SKM-1 treated with dmso at 0.1 percent for 144 hours (cell line): ENCODE measurements around the gene SERTAD2.

ENCODE experiments used
- DNase-seq: peaks from one replicate; lab custom pipeline; 2025; ENCODE audit not compliant: unreplicated experiment; lab: John Stamatoyannopoulos, UW

SERTAD2 gene

DNA sequence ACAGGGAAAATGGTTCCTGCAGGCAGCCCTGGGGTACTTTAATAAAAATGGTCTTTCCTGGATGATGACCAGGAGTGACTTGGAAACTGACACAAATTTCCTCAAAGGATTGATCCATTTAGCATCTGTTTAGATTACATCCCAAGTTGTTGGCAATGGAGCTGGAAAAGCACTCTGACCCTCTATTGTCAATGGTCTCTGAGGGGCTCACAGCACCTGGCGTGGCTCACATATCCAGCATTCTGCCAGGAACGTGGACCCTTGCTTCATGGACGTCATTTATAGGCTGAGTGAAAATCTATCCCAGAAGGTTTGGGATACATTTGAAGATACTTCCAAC is 43.8 kb downstream of the SERTAD2 start:
- no peak for DNase-seq

DNA sequence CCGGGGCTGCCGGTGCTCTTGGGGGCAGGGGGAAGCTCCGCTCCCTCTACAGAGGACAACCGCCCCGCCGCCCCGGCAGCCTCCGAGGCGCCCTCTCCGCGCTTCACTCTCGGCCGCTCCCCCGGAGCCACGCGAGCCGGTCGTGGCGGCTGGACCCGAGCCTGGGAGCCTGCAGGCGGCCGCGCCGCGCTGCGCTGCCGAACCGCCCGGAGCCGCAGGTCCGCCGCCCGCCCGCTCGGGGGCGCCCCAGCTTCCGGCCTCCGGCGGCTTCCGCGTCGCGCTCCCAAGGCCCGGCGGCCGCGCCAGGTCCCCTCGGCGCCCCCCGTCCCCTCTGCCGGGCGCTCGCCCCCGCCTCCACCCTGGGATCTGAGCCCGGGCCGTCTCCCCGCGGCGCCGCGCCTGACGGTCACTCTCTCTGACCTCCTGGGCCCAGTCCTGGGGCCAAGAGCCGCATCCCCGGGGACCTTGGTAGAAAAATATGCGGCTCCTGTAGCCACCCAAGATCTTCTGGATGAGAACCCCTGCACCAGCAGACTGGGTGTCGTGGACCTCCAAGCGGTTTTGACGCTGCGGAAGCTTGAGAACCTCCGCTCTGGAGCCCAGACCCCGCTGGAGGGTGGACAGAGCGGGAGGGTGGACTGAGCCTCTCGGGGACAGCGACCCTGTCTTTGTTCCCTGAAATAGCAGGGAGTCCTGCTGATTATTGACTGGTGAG is 44.3 kb downstream of the SERTAD2 start:
- DNase-seq: peak; percentile 51

DNA sequence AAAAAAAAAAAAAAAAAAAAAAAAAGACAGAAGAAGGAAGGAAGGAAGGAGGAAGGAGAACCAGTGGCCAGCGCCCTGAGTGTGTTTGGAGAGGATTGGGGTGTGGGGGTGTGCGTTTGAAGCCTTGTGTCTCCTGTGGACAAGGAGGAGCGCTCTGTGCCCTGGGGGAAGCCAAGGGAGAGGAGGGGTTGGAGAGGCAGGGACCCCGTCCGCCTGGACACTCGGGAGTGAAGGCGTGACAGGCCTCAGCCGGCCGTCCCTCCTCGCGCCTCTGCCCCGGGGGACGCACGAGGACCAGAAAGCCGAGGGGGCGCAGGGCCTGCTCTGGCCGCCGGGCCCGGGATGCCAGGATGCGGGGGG is 44.9 kb downstream of the SERTAD2 start:
- no peak for DNase-seq

DNA sequence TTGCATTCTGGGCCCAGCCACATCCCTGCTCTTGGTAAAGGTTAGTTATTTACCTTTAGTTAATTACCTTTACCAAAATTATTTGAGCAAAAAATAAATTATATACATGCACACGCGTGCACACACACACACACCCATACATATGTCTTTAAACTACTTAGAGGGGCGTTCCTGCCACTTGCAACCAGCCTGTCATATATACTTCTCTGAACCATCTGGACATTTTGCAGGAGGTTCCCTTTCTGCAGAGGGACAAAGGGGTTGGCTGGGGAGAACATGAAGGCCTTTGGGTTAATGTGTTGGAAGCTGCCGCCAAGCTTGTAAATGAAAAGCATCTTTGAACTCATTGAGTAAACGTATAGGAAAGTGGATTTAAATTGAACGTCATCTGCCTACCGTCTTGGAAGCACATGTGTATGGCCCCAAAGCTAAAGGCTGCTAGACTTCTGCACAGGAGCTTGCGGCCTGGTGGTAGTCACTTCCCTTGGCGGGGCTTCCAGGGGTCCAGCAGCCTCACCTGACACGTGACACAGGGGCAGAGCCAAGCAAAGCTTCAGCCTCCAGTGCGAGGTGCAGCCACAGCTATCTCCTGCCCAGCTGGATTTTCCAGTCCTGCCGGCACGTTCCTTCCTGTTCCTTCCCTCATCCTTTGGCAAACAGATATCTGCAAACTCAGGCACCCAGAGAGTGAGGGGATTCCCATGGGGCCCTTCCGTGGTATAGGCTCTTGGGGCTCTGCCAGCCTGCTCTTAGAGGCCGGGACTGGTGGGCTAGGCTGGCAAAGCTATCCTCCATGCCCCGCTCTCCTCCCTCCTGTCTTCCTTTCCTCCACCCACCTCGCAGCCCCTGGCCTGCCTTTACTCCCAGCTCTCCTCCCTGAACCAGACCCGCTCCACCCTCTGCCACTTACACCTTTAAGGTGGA is 46.1 kb downstream of the SERTAD2 start:
- DNase-seq: no peak

DNA sequence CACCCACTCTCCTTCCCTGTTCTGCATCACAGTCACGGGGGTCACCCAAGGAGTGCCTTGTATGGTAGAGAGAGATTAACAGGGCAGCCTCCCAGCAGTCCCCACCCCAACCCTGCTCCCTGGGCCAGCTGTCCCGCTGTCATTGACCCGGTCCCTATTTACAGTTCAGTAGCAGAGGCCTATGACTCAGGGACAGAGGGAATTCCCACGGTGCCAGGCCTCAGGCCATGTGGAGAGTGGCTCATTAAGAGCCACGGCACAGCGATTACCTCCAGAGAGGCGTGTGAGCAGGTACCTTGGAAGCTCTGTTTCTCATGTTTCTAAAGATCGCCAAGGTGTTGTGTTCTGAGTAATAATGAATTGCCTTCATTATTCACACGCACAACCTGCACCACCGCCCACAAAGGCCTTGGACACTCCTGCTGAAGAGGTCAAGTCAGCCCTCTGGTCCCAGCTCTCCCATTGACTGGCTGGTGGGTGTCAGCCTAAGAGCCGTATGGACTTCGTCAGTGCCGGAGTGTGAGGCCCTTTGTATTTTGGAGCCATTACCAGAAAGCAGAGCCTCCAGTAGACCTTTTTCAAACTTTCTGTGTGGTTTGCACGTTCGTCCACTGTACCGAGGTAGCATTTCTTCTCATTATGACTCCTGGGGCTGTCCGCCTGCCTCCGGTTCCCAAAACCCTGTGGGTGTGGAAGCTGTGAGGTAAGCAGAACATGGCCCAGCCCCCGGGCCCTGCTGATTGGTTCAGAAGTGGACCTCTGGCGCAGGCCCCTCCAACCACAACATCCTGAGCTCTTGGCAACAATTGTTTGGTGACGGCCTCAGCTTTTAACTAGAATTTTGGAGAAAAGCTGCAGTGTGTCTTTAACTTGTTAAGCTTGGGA is 47.0 kb downstream of the SERTAD2 start:
- DNase-seq: no peak

DNA sequence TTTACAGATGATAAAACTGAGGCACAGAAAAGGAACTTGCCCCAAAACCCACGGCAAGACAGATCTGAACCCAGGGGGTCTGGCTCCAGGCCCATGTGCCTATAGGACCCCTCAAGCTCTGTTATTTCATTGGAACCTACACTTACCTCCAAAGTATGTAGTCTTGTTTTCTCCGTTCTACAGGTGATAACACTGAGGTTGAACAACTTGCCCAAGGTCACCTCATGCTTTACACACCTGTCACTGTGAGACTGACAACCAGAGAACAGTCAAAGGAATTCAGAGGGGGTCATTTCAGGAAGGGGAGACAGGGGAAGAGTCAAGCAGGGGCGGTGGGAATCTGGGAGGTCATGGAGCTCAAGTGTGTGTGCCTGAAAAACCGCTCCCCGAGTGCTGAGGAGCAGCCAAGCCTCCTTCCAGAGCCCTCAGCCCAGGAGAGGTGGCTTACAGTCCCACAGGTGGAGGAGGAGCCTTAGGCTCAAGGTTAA is 47.7 kb downstream of the SERTAD2 start:
- no peak for DNase-seq

DNA sequence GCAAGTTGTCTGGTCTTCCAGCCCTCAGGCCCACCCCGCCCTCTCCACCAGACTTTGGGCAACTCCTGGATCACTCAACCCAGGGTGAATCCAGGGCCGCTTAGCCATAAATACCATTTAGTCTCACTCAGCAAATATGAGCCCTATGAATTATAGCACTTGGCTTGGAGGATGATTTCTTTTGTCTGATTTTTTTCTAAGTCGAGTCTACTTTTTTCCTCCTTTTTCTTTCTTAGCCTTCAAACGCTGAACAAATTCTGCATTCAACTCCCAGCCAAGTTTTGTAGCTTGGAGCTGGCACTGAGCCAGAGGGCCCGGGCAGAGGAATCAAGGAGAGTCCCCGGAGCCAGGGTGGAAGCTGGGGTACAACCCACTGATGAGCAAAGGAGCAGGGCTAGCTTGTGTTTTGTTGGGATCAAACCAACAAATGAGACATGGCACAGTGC is 48.7 kb downstream of the SERTAD2 start:
- DNase-seq: no peak

DNA sequence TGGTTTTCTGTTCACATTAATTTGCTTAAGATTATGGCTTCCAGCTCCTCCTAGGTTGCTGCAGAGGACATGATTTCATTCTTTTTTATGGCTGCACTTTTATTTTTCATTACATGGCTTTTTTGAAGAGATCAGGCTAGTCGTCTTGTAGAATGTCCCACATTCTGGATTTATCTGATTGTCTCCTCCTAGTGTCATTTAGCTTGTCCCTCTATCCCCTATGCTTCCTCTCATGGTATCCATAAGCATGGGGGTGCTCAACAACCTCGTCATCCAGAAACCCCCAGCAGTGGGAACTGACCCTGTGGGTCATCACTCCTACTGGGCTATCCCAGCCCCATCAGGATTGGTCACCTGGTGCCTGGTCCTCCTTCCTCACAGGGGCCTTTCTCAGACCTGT is 49.6 kb downstream of the SERTAD2 start:
- DNase-seq: no peak

DNA sequence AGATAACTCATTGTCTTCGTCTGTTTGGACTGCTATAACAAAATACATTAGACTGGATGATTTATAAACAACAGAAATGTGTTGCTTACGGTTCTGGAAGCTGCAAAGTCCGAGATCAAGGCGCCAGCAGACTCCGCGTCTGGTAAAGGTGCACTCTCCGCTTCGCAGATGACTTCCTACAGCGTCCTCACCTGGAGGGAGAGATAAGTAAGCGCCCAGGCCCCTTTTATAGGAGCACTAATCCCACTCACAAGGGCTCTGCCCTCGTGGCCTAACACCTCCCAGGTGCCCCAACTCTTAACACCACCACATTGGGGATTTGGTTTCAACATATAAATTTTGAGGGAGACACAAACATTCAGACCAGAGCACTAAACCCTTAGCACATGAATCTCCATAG is 51.3 kb downstream of the SERTAD2 start:
- DNase-seq: no peak

DNA sequence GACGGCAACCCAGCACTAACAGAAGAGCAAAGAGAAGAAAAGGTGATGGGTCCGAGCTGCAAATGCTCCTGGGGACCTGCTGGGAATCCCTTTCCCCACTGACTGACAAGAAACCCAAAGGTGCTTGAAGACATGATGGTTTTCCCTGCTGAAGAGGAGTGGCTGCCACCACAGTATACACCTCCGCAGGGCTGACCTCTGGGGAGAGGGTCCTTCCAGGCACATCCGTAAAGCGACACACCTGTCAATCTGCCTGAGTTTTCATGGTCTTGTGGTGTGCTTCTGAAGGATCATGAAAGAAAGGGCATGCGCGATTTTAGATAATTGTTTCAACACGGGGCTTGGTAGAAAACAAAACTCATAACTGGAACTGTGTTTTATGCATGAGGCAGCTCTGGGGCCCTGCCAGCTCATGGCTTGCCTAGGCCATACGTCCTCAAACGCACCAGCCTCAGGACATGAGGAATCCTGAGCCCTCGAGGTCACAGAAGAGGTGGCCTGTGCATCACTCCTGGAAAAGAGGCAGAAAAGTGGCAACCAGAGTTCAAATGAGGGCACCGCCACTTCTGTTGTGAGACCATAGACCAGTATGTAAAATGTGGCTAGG is 51.8 kb downstream of the SERTAD2 start:
- no peak for DNase-seq

DNA sequence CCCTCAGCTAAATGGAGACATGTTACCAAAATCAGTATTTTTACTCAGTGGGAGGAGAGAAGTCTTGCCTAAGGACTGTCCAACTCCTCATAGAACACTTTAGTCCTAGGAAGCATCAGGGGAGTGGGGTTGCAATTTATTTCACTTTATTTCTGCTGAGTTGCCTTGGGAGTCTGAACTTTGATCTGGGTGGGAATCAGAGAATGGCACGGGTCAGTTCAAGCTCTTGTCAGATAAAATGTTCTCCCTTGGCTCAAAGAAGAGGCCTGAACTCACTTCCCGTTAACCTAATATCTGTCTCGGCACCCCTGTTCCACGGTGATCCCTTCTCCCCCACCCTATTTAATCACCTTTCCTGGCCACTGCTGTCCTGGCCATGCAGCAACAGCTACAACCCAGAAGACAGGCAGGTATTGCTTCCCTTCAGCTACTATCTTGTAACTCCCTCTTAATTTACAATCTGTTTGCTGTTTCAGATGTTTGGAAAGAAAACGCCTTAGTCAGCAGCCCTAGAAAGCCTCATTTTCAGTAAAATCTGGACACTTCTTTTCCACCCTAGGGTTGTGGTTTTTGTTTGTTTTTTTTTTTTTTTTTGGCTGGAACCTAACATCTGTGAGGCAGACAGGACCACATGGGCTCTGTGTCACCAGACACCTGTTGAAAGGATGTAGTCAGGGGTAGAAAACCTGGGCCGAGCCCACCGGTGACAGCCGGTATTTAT is 52.5 kb downstream of the SERTAD2 start:
- no peak for DNase-seq

DNA sequence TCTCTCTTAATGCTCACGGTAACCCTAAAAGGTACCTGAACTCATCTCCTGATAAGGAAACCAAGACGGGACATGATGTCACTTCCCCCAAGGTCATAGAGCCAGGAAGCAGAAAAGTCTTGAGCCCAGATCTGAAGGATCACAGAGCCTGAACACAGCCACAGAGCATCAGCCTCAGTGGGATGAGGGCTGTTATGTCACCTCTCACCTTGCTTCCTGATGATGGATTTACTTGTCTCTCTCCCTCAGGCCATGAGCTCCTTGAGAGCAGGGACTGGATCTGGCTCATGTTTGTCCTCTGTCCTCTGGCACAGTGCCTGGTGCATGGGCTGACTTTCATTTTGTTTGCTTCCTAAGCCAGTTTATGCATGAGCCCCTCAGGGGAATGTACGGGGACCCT is 54.2 kb downstream of the SERTAD2 start:
- DNase-seq: no peak

DNA sequence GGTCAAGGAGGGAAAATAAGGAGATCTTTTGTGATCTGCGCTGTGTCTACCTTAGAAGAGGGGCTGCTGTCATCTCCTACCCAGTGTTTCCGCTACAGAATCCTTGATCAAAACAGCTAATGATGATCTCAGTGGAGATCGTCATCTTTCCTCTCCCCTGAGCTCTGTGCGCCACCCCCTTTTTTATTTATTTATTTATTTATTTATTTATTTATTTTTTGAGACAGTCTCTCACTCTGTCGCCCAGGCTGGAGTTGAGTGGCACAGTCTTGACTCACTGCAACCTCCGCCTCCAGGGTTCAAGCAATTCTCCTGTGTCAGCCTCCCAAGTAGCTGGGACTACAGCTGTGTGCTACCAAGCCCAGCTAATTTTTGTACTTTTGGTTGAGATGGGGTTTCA is 55.5 kb downstream of the SERTAD2 start:
- DNase-seq: no peak

DNA sequence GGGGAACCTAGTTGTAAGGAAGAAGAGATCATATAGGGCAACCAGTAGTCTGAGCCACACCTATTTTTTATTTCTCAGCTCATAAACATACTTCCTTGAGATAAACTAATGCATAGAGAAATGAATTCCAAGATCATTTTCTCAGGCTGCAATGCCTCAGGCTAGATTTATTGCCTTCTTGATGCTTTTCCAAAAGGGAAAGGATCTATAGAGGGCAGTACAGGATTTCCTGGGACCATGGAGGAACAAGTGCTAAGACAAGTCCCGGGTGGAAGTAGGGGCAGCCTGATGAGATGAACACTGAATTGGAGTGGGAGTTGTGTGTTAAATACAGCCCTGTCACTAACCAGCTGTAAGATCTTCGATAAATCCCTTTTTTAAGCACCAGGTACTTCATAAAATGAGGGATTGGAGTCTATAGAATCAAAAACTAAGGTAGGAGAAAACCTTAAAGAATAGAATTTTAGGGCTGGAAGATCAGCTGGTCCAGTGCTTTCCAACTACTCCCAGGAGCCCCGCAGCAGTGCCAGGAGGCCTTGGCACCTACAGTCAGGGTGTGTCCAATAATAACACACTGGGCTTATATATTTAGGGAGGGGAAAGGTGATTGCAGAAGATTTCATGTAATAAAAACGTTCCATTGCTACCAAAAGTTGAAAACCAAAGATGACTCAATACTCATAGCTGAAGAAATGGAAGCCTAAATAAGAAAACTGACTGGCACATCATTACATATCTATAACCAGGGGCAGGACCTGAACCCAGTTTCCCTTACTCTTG is 58.1 kb downstream of the SERTAD2 start:
- no peak for DNase-seq

DNA sequence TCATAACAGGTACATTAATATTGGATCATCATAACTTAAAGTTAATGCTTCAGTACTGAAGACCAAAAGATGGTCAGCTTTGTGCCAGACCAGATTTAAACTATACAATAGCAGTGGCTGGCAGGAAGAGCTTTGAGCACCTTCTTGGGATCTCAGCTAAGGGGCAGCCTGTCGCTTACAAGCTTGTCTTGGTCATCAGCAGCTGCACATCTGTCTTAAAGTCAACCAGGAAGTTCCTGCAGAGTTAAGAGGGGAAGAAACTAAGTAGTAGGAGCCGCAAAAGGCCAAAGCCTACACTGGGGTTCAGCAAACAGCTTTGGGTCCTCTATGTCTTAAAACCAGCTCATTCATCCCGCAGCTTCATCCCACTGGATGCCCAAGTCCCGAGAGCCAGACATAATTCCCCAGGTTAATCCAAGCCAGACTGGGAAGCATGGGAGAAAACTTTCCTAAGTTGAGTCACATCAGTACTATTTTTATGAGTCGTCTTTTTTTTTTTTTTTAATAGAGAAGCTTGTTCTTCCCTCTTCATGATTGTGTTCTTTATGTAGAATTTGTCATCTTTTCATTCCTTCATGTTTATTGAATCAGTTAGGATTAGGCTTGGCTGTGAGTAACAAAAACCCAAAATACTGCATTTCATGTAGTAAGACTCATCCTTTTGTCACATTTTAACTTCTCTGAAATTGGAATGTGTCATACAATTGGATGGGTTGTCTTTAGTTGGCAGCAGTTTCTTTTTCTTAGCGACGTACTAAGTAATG is 59.3 kb downstream of the SERTAD2 start:
- DNase-seq: no peak

DNA sequence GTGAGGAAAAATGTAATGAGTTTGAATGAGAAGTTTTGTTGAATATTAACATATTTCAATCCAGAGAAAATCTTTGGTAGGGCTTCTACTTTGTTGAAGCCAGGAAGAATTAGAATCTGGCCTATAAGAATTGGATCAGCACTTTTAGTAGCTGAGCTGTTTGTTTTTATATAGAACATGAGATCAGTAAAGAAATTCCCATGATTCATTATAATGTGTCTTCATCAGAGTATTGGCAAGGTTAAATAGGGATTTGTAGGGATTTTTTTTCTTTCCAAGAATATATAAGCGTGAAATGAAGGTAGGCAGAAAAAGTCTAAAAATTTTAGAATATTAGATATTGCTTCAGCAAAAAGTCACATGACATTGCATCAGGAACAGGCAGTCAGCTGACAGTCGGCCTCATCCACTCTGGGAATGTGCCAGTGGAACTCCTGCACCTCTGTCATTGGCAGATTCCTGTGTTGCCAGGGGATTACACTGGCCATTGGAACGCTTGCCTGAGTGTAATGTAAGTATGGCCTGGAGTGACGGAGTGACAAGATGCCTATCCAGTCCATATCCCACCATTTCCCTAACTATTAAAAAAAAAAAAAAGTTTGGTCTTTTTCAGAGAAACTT is 60.6 kb downstream of the SERTAD2 start:
- no peak for DNase-seq

DNA sequence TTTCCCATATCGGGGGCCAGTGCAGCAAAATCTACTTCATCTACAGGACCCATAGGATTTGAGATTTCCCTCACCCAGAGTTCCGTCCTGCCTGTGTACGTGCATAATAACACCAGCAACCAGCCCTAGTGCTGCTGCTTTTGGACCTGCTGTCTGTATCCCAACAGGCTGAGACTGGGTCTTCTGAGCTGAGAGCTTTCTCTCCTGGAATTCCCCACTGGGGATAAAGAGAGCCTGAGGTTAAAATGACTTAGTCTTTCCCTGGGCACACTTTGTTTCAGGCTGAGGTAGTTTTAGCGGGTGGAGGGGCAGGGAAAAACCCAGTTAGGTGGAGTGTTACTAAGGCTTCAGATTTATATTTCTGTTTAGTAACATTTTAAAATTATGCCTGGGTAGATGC is 62.5 kb downstream of the SERTAD2 start:
- DNase-seq: no peak

DNA sequence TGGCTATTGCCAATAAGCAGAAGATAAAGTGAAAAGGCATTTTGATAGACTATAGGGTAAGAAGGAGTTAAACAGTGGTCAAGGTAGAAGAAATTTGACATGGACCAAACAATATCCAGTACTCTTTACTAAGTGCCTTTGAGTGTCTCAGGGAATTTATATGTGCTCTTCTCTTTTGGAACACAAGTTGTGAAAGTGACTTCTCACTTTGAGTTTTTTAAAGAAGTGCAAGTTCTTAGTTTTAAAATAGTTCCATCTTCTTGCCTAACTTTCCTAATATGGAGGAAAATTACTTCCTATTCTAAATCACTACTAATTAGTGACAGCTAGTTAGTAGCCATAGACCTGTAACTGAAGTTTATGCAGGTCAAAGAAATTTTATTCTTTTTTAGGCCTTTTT is 66.2 kb downstream of the SERTAD2 start:
- DNase-seq: peak; percentile 54
